HG02588 (cell line): Measurements from ENCODE around the gene CSPG5.

Experiments
- ATAC-seq: cut with Tn5 transposase; IDR thresholded peaks from one replicate; pipeline ENCODE4 v1.9.1; 2021; ENCODE audit warnings: mild to moderate bottlenecking, moderate library complexity; ENCODE audit not compliant: unreplicated experiment

The CSPG5 gene

GRCh38 chr3:47542471-47543173 is 36.0 kb downstream of the CSPG5 start:
- no peak for ATAC-seq

- no peak for ATAC-seq
These were observed 37.0 kb downstream of the CSPG5 start for GRCh38 chr3:47541583-47542108.

- ATAC-seq = no peak
These were observed 38.4 kb downstream of the CSPG5 start for GRCh38 chr3:47540281-47540680.

- no peak for ATAC-seq
These were observed 41.7 kb downstream of the CSPG5 start for GRCh38 chr3:47536967-47537366.

- no peak for ATAC-seq
These were observed 42.3 kb downstream of the CSPG5 start for GRCh38 chr3:47536221-47536891.

- no peak for ATAC-seq
These were observed 44.6 kb downstream of the CSPG5 start for GRCh38 chr3:47533996-47534454.

GRCh38 chr3:47533481-47533880 is 45.2 kb downstream of the CSPG5 start:
- ATAC-seq = no peak

GRCh38 chr3:47527952-47528725 is 50.5 kb downstream of the CSPG5 start:
- no peak for ATAC-seq

- ATAC-seq = no peak
These were observed 53.0 kb downstream of the CSPG5 start for GRCh38 chr3:47525617-47526016.

GRCh38 chr3:47523310-47524073 is 55.2 kb downstream of the CSPG5 start:
- no peak for ATAC-seq

- peak; percentile 51 for ATAC-seq
These were observed 56.3 kb downstream of the CSPG5 start for GRCh38 chr3:47522082-47522987.

- no peak for ATAC-seq
These were observed 57.9 kb downstream of the CSPG5 start for GRCh38 chr3:47520756-47521155.

- ATAC-seq = no peak
These were observed 60.7 kb downstream of the CSPG5 start for GRCh38 chr3:47517937-47518336.

- no peak for ATAC-seq
These were observed 62.8 kb downstream of the CSPG5 start for GRCh38 chr3:47515864-47516319.

GRCh38 chr3:47515100-47515499 is 63.6 kb downstream of the CSPG5 start:
- no peak for ATAC-seq

- ATAC-seq = peak; percentile 94
These were observed 65.3 kb downstream of the CSPG5 start, which contains the start of gene ELP6 for GRCh38 chr3:47513125-47513929. Gene ELP6, minus strand, starts transcription at chr3:47513712. Its CDS starts 122 bp downstream, at chr3:47513590.

- no peak for ATAC-seq
These were observed 66.1 kb downstream of the CSPG5 start for GRCh38 chr3:47512416-47513124.
